Liver (tissue), 9 donors: ENCODE data around the gene CXCL16. TPM values are rescaled to one million over a fixed set of nuclear protein-coding genes. Genes with fewer than 3 reads are reported as not detected.

Source experiments
- DNase-seq: peaks from one replicate; pipeline ENCODE4 v3.0.0-alpha.2; 2017; ENCODE audit warnings: low spot score
- H3K27ac ChIP-seq, 2 donors: one replicate each; pipeline ENCODE4 v1.7.0; 2013; ENCODE audit warnings: inconsistent platforms in 2 of 2, low read length in 2 of 2, control low read depth in 1 of 2, low read depth in 1 of 2, mild to moderate bottlenecking in 1 of 2
- H3K27me3 ChIP-seq, 4 donors: one replicate each; pipeline versions ENCODE4 v1.6.1 to v1.7.0; 2013; ENCODE audit warnings: low read length in 3 of 4, inconsistent platforms in 1 of 4, mild to moderate bottlenecking in 1 of 4, moderate library complexity in 1 of 4; ENCODE audit not compliant: control insufficient read depth in 4 of 4, insufficient read depth in 4 of 4
- H3K36me3 ChIP-seq, 4 donors: one replicate each; pipeline versions ENCODE4 v1.6.1 to v1.7.0; 2013; ENCODE audit warnings: low read length in 3 of 4, mild to moderate bottlenecking in 3 of 4, low read depth in 1 of 4, moderate library complexity in 1 of 4; ENCODE audit not compliant: control insufficient read depth in 4 of 4, insufficient read depth in 3 of 4
- H3K4me1 ChIP-seq, 4 donors: one replicate each; pipeline versions ENCODE4 v1.6.1 to v1.7.0; 2013; ENCODE audit warnings: low read length in 3 of 4, mild to moderate bottlenecking in 3 of 4, moderate library complexity in 1 of 4; ENCODE audit not compliant: control insufficient read depth in 4 of 4, insufficient read depth in 4 of 4
- H3K4me3 ChIP-seq, 3 donors: one replicate each; pipeline versions ENCODE4 v1.6.1 to v1.7.0; 2013; ENCODE audit warnings: low read length in 3 of 3, control low read depth in 1 of 3, low read depth in 1 of 3, mild to moderate bottlenecking in 1 of 3
- H3K9ac ChIP-seq, 2 donors: one replicate each; pipeline ENCODE4 v1.7.0; 2013; ENCODE audit warnings: low read length in 2 of 2, mild to moderate bottlenecking in 2 of 2, moderate library complexity in 2 of 2, control low read depth in 1 of 2, low read depth in 1 of 2
- H3K9me3 ChIP-seq, 4 donors: one replicate each; pipeline versions ENCODE4 v1.6.1 to v1.7.0; 2013; ENCODE audit warnings: low read length in 3 of 4; ENCODE audit not compliant: control insufficient read depth in 4 of 4
- FOXA1 ChIP-seq: IDR thresholded peaks from 2 replicates; pipeline ENCODE4 v1.6.1; 2016; ENCODE audit warnings: antibody characterized with exemption
- FOXA2 ChIP-seq: IDR thresholded peaks from 2 replicates; pipeline ENCODE4 v1.6.1; 2016; ENCODE audit warnings: antibody characterized with exemption
- GABPA ChIP-seq, 2 donors: IDR thresholded peaks in 1 of 2; conservative IDR thresholded peaks in 1 of 2; 2 replicates each; pipeline ENCODE4 v1.6.1; 2016; ENCODE audit warnings: antibody characterized with exemption in 2 of 2, mild to moderate bottlenecking in 1 of 2, moderate library complexity in 1 of 2
- HNF4A ChIP-seq, 2 donors: conservative IDR thresholded peaks; 2 replicates each; pipeline ENCODE4 v1.6.1; 2016; ENCODE audit warnings: antibody characterized with exemption in 2 of 2, mild to moderate bottlenecking in 2 of 2
- HNF4G ChIP-seq: IDR thresholded peaks from 2 replicates; pipeline ENCODE4 v1.6.1; 2016; ENCODE audit warnings: antibody characterized with exemption
- JUND ChIP-seq, 2 donors: IDR thresholded peaks; 2 replicates each; pipeline ENCODE4 v1.6.1; 2016; ENCODE audit warnings: antibody characterized with exemption in 2 of 2
- NR2F2 ChIP-seq: IDR thresholded peaks from 2 replicates; pipeline ENCODE4 v1.6.1; 2016; ENCODE audit warnings: antibody characterized with exemption
- RAD21 ChIP-seq, 2 donors: IDR thresholded peaks; 2 replicates each; pipeline ENCODE4 v1.6.1; 2016; ENCODE audit warnings: antibody characterized with exemption in 2 of 2, mild to moderate bottlenecking in 2 of 2
- REST ChIP-seq: IDR thresholded peaks from 2 replicates; pipeline ENCODE4 v1.6.1; 2016; ENCODE audit warnings: antibody characterized with exemption, mild to moderate bottlenecking
- RXRA ChIP-seq, 2 donors: IDR thresholded peaks; 2 replicates each; pipeline ENCODE4 v1.6.1; 2017 to 2018; ENCODE audit warnings: antibody characterized with exemption in 2 of 2, mild to moderate bottlenecking in 1 of 2
- SP1 ChIP-seq: IDR thresholded peaks from 2 replicates; pipeline ENCODE4 v1.6.1; 2018; ENCODE audit warnings: antibody characterized with exemption, mild to moderate bottlenecking
- TAF1 ChIP-seq: conservative IDR thresholded peaks from 2 replicates; pipeline ENCODE4 v1.6.1; 2016; ENCODE audit warnings: antibody characterized with exemption, mild to moderate bottlenecking
- ZBTB33 ChIP-seq: IDR thresholded peaks from 2 replicates; pipeline ENCODE4 v1.6.1; 2016; ENCODE audit warnings: antibody characterized with exemption
- WGBS: extraction: QIAGEN DNeasy Blood & Tissue Kit; methylation state at CpG from one replicate; pipeline ENCODE4 v1.1.7; 2013; 5-methylcytosine and 5-hydroxymethylcytosine counted together
- polyA plus RNA-seq, 2 donors: library from polyadenylated mRNA; stranded (reverse) in 1 of 2; unstranded in 1 of 2; fragments of 200-250 nt in 1 of 2; fragments of >200 nt in 1 of 2; fragmentation: Nextera tagmentation in 1 of 2; extraction: Ambion mirVana in 1 of 2; gene quantifications; one replicate each; pipeline versions ENCODE4 v1.2.1 to v1.2.3, GENCODE V29; 2013 to 2015
- total RNA-seq, 2 donors: library from RNA; depleted of rRNA; stranded (reverse); fragments of >200 nt; gene quantifications; one replicate each; pipeline ENCODE4 v1.2.3, GENCODE V29; 2014
- TF ChIP-seq, protein P1 (sequence below): fragments of 150-350 bp; IDR thresholded peaks from 2 replicates; pipeline ENCODE4 v1.5.1; 2017; ENCODE audit warnings: improper control_type of control experiment, low read depth, low read length; ENCODE audit not compliant: missing input control
- TF ChIP-seq, protein P2 (sequence below): IDR thresholded peaks from 2 replicates; pipeline ENCODE4 v1.6.1; 2016; ENCODE audit warnings: antibody characterized with exemption
- donor health status: healthy.
- donor health status: healthy.
- donor health status: healthy.
- donor health status: healthy.
- donor health status: healthy.

Gene CXCL16
- total and polyA plus RNA-seq, 4 donors, result 10.7 to 41.1 (median 16.1) TPM

DNA sequence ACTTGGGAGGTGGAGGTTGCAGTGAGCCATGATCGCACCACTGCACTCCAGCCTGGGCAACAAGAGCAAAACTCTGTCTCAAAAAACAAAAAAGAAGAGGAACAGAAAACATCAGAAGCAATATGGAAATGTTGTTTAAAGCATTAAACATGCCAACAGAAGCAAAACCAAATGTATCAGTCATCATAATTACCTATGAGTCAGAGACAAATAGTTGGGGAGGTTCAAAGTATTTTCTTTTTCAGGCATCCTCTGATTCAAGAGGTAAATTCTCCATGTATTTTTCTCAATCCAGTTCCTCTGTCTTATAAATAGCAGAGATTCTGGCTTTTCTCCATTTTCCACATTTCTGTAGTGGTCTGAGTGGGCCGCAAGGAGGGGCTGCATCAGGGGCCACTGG lies 29.9 kb upstream of the CXCL16 start:
- H3K4me1 ChIP-seq, result peaks cover 0 to 14% (median 7%) of the 10 kb centered on the region in 4 donors
- no peaks in the 10 kb centered on the region for H3K9me3 ChIP-seq
- H3K27me3 ChIP-seq, result no peaks in the 10 kb centered on the region
- H3K36me3 ChIP-seq, result no peaks in the 10 kb centered on the region
- no peak overlapping the region for H3K4me3 ChIP-seq
- no peak overlapping the region for H3K9ac ChIP-seq
- no peak for TF ChIP-seq SP1
- TF ChIP-seq JUND (IDR thresholded peaks at IDR 0.05), result no peak
- TF ChIP-seq NR2F2, result no peak
- WGBS, result 95% methylated on average over 2 of the region's 2 CpGs
- no peak for DNase-seq
- H3K27ac ChIP-seq, result no peak overlapping the region

DNA sequence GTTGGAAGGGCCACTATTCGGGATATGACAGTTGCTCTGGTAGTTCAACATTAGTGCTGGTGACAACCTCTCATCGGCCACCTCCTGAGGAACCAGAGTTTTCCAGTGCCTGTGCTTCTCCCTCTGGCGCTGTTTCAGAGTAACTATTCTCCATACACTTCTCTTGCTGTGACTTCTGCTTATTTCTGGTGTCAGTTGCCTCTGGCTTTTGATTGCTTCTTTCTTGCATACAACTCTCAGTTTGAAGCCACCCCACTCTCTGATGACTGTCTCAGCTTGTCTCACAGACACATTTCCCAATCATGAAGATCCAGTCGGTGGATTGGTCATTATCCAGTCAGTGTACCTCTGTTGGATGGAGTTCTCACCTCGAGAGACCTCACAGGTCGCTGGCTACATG lies 28.6 kb upstream of the CXCL16 start:
- 79% methylated on average over 6 of the region's 6 CpGs for WGBS
- no peak overlapping the region for H3K9ac ChIP-seq
- no peaks in the 10 kb centered on the region for H3K9me3 ChIP-seq
- no peak for DNase-seq
- H3K36me3 ChIP-seq, result no peaks in the 10 kb centered on the region
- no peak overlapping the region for H3K4me3 ChIP-seq
- no peak overlapping the region for H3K27ac ChIP-seq
- TF ChIP-seq RAD21 (IDR thresholded peaks at IDR 0.05) (no peak), FOXA2 (no peak), ZBTB33 (no peak), HNF4G (no peak), REST (no peak), HNF4A (conservative IDR thresholded peaks at IDR 0.05) (no peak), TAF1 (no peak), GABPA (IDR thresholded peaks at IDR 0.05 in 1 of 2, conservative IDR thresholded peaks at IDR 0.05 in 1 of 2) (no peak), SP1 (no peak), RXRA (IDR thresholded peaks at IDR 0.05) (no peak)
- no peaks in the 10 kb centered on the region for H3K27me3 ChIP-seq
- peaks cover 0 to 14% (median 7%) of the 10 kb centered on the region in 4 donors for H3K4me1 ChIP-seq

GRCh38 chr17:4766723-4767122 lies 27.0 kb upstream of the CXCL16 start:
- Histone ChIP-seq H3K4me3 (no peak overlapping the region), H3K9me3 (no peaks in the 10 kb centered on the region), H3K27me3 (no peaks in the 10 kb centered on the region), H3K4me1 (peaks cover 0 to 5% (median 3%) of the 10 kb centered on the region in 4 donors), H3K27ac (peak overlapping the region; percentile 31 to 54), H3K9ac (no peak overlapping the region), H3K36me3 (no peaks in the 10 kb centered on the region)
- no peak for TF ChIP-seq TAF1
- no peak for TF ChIP-seq GABPA (IDR thresholded peaks at IDR 0.05 in 1 of 2, conservative IDR thresholded peaks at IDR 0.05 in 1 of 2)
- TF ChIP-seq, protein P1, sequence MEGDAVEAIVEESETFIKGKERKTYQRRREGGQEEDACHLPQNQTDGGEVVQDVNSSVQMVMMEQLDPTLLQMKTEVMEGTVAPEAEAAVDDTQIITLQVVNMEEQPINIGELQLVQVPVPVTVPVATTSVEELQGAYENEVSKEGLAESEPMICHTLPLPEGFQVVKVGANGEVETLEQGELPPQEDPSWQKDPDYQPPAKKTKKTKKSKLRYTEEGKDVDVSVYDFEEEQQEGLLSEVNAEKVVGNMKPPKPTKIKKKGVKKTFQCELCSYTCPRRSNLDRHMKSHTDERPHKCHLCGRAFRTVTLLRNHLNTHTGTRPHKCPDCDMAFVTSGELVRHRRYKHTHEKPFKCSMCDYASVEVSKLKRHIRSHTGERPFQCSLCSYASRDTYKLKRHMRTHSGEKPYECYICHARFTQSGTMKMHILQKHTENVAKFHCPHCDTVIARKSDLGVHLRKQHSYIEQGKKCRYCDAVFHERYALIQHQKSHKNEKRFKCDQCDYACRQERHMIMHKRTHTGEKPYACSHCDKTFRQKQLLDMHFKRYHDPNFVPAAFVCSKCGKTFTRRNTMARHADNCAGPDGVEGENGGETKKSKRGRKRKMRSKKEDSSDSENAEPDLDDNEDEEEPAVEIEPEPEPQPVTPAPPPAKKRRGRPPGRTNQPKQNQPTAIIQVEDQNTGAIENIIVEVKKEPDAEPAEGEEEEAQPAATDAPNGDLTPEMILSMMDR, result no peak
- TF ChIP-seq, protein P2, sequence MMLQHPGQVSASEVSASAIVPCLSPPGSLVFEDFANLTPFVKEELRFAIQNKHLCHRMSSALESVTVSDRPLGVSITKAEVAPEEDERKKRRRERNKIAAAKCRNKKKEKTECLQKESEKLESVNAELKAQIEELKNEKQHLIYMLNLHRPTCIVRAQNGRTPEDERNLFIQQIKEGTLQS, result no peak
- no peak for TF ChIP-seq NR2F2
- TF ChIP-seq RXRA (IDR thresholded peaks at IDR 0.05), result no peak
- no peak for TF ChIP-seq FOXA1
- DNase-seq, result no peak
- 88% methylated on average over 9 of the region's 9 CpGs for WGBS
